DND-41 (cell line): Measurements from ENCODE around the gene ELOVL5.

Experiments
- CTCF ChIP-seq: IDR thresholded peaks from 2 replicates; pipeline ENCODE4 v1.5.1; 2012; ENCODE audit warnings: borderline replicate concordance, low read length, moderate library complexity, mild to moderate bottlenecking; ENCODE audit not compliant: poor library complexity, severe bottlenecking; ENCODE audit errors: extremely low read depth
- EZH2 ChIP-seq: IDR thresholded peaks from 3 replicates; pipeline ENCODE4 v1.6.1; 2012; ENCODE audit warnings: borderline replicate concordance, low read depth, mild to moderate bottlenecking, moderate library complexity, low read length, inconsistent platforms; ENCODE audit not compliant: severe bottlenecking

- TF ChIP-seq CTCF (no peak), EZH2 (no peak)
These were observed 84.4 kb downstream of the ELOVL5 start for GRCh38 chr6:53264337-53264736.
